GM19025 (cell line): ENCODE measurements around the gene PEMT.
"Not testable (repeated sequence)": the region's sequence is repeated elsewhere in the genome, so short reads cannot be mapped to it uniquely, and the experiment has no call there.

Source experiments
- ATAC-seq: cut with Tn5 transposase; IDR thresholded peaks from one replicate; pipeline ENCODE4 v1.9.1; 2021; ENCODE audit warnings: mild to moderate bottlenecking, low read depth, moderate library complexity; ENCODE audit not compliant: unreplicated experiment

PEMT gene

GRCh38 chr17:17493249-17493985 is 98.1 kb downstream of the PEMT start:
- no peak for ATAC-seq

- ATAC-seq = no peak
These were observed 98.9 kb downstream of the PEMT start for GRCh38 chr17:17492571-17492970.

GRCh38 chr17:17492085-17492484 is 99.4 kb downstream of the PEMT start:
- no peak for ATAC-seq

DNA sequence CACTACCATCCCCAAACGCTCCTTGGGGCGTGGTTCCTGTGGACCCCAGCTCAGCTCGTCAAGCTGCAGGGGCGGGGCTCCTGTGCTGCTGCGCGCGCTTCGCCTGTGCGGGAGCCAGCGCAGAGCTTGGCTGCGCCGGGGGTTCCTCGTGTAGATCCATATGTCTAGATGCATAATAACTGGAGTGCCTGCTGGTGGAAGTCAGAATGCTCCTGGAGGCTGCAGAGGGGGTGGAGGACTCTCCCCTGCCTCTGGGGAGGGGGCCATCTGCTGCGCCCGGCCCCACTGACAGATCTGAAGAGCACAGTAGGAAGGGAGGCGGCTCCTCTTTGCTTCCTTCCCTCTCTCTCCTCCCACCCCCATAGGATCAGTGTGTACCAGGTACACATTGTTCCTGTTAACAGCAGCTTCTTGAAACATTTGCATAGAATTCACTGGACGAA is 99.9 kb downstream of the PEMT start:
- ATAC-seq = no peak

DNA sequence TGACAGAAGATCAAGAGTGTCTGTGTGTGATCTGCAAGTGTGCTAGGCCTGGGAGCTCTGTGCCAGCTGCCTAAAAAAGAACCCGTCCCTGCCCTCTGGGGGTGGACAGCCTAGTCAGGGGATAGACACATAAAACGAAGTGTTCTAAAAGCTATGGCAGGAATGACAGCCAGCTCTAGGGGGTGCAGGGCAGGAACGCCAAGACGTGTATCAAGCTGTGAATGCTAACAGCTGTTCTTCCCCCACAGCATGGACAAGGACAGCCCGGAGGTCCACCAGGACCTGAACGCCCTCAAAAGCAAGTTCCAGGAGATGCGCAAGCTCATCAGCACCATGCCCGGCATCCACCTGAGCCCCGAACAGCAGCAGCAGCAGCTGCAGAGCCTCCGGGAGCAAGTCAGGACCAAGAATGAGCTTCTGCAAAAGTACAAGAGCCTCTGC is 100.5 kb downstream of the PEMT start:
- no peak for ATAC-seq

- no peak for ATAC-seq
These were observed 103.5 kb downstream of the PEMT start for GRCh38 chr17:17487998-17488397.

DNA sequence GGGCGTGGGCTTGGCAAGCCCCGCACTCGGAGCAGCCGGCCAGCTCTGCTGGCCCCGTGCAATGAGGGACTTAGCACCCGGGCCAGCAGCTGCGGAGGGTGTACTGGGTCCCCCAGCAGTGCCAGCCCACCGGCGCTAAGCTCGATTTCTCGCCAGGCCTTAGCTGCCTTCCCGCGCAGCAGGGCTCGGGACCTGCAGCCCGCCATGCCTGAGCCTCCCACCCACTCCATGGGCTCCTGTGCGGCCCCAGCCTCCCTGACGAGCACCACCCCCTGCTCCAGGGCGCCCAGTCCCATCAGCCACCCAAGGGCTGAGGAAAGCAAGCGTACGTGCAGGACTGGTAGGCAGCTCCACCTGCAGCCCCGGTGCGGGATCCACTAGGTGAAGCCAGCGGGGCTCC is 105.1 kb downstream of the PEMT start:
- ATAC-seq = not testable (repeated sequence)

DNA sequence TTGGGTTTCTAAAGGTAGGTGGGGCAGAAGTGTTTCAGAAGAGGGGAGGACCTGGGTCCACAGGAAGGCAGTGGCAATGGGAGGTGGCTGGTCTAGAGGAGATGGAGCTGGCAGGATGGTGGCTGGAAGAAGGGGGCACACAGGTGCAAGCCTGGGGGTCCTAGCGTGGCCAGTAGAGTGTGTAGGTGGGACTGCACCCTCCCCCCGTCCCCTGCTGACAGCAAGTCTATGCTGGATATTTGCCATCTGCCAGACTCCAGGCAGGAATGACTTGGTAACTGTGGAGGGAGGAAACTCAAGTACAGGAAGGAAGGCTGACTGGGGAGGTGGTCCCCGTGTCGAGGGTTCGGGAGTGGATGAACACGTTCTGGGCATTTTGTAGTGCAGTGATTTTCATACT is 106.1 kb downstream of the PEMT start:
- no peak for ATAC-seq

- no peak for ATAC-seq
These were observed 107.0 kb downstream of the PEMT start for GRCh38 chr17:17484451-17484899.

DNA sequence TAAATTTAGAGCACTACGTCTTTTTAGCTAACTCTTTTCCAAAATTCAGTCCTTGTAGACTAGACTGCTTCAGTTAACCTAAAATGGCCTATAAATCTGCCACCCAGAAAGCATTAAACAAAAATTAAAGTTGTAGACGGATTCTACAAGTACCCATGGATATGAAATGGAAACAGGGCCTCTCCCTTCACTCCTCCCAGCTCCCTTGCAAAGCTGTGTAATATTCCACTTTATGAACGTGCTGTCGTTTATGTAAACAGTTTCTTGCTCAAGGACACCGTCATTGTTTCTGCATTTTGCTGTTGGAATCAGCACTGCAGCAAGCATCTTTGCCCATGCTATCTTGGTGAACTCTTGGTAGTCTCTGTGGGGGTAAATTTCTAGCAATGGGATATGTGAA is 109.6 kb downstream of the PEMT start:
- no peak for ATAC-seq

- no peak for ATAC-seq
These were observed 110.8 kb downstream of the PEMT start for GRCh38 chr17:17480593-17481148.

DNA sequence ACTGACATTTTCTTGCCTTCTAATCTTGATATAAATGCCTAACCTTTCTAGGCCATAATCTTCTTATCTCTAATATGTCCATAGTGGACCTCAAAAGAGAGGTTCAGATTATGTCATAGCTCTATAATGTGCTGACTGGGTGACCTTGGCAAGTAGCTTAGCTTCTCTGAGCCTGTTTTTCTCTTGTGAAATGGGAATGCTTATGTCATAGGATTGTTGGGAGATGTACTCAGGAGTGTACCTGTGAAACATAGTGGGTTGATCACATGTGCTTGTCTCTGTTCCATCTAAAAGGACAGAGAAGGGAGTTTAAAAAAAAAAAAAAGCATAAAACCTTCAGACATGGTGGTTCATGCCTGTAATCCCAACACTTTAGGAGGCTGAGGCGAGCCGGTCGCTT is 112.3 kb downstream of the PEMT start:
- no peak for ATAC-seq

- peak; percentile 74 for ATAC-seq
These were observed 114.5 kb downstream of the PEMT start, which contains the start of gene MED9 for GRCh38 chr17:17476865-17477467. Gene MED9, plus strand, starts transcription at chr17:17477000. Its CDS starts 42 bp downstream, at chr17:17477042.

DNA sequence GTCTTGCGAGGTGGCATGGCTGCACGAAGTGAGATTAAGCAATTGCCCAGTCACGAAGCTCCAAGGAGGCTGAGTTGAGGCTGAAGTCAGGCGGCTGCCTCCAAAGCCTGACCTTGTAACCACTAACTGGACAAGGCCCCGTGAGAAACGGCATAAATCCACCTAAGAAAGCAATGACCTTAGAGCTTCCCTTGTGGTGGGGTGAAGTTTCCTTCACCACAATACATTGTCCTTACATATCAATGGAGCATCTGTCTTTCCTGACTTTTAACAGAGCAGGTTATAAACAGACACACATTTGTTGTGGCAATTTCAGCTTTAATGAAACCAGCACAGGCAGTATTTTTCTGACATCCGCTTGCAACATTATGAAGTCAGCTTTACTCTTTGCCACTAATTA is 117.2 kb downstream of the PEMT start:
- ATAC-seq = no peak

DNA sequence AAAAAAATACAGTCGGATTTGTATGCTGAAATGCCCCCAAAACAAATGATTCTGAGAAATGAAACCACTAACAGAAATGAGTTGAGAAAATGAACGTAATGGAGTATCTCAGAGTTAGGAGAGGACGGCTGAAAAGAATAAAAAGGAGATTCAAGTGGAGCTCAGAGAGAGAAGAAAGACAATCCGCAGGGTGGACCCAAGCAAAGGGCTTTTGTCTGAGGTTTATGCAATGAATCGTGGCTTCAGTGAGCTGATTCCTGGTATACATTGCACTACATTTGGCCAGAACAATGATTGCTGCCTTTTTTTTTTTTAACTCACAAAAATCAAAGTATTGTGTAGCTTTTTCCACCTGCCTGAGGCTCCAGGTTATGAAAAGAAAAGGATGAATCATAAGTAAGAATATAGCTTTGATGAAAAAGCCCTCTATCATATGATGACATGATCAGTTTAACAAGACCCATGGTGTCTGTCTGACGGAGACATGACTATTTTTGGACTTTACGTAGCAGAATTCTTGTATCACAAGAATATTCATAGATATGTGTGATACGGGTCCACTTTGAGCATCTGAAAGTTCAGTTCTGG is 119.1 kb downstream of the PEMT start:
- no peak for ATAC-seq

GRCh38 chr17:17469996-17470395 is 121.5 kb downstream of the PEMT start:
- ATAC-seq = no peak

- no peak for ATAC-seq
These were observed 122.2 kb downstream of the PEMT start for GRCh38 chr17:17469358-17469757.

GRCh38 chr17:17468217-17469010 is 123.1 kb downstream of the PEMT start:
- no peak for ATAC-seq

DNA sequence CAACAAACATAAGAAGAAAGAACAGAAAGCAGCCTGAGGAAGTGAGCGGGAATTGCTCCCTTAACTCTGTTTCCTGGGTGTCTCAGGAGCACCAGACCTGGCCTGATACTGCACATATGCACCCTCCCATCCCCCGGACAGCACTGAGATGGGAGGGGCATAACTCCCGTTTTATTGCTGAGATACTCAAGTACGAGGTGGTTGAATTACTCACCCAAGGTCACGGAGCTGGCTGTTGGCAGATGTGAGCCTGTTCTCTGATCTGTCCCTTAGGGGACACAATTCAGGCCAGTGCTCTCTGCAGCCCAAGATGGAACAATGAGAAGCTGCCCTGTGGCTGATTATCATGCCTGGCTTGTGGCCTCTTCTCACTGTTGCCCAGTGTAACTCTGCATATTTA is 123.8 kb downstream of the PEMT start:
- ATAC-seq = no peak

- ATAC-seq = no peak
These were observed 124.5 kb downstream of the PEMT start for GRCh38 chr17:17467016-17467415.

DNA sequence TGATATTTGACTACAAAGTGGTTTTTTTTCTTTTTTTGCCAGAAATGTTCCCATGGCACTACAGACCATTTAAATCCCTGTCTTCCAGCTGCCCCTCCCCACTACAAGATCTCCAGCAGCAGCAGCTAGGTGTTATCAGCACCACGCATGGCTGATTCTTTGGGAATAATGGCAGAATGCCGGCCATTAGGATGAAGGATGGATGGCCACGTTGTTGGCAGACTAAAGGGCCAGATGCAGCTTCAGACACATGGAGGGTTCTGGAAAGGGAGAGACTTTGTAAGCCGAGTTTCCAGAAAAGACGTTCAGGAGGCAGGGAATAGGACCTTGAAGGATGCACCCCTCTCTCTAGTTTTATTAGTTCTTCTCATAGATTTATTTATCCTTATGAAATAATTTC is 125.0 kb downstream of the PEMT start:
- no peak for ATAC-seq
